HK-2 (cell line): ENCODE results near the gene USP15.
"Not testable (repeated sequence)": the region's sequence is repeated elsewhere in the genome, so short reads cannot be mapped to it uniquely, and the experiment has no call there.

Source experiments
- DNase-seq: peaks from one replicate; pipeline ENCODE4 v3.0.0-alpha.2; 2018; ENCODE audit not compliant: unreplicated experiment

Gene USP15

DNA sequence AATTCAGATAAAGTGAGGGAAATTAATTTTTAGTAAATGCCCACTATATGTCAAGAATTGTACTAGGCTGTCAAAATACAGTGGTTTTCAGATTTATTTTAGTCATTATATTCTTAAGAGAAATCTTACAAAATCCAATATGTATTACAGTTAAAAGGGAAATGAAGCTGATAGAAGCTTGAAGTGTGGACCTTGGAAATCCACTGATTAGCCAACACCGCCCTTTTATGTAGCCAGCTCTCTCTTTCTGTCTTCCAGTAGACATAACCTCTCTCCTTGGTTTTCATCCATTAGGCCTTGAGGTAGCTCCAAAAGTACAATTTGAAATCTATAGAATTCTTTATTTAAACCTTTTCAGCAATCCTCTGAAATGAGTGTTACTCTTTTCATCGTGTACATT lies 63.2 kb downstream of the USP15 start:
- no peak for DNase-seq

DNA sequence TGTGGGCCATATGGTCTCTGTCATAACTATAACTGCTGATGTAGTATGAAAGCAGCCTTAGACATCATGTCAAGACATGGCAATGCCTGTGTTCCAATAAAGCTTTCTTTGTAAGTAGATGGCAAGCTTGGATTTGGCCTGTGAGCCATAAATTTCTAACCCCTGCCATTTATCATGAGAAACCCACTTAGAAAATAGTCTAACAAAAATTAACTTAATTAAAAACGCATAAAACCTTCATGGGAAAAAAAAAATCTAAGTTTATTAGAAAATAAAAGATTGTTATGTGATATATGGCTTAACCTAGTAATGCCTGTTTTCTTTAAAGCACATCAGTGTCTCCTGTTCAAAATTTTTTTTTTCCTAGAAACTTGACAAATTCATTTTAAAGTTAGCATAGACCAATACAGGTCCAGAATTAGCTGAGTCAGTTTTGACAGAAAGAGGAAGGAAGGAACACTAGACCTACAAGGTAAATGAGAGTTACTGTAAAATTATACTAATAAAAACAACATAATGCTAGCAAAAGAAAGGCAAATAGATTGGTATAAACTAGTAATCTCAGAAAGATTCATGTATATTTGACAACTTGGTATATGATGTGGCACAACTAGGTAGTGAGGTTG lies 68.2 kb downstream of the USP15 start:
- no peak for DNase-seq

DNA sequence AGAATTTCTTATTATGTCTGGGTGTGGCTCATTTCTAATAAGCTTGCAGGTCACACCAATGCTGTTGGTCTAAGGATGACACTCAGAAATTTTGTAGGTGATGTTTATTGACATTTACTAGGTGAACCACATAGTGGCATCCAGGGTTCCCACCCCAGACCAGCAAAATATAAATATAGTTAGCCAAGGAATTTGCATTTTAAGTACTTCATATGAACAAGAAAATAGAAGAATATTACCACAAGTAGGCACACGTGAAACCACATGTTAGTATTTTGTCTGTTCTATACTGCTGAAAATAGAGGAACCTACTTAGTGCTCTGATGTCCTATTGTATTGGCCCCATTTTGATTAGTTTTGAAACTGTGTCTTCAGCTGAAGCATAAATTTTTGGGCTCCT lies 71.1 kb downstream of the USP15 start:
- DNase-seq, result no peak

DNA sequence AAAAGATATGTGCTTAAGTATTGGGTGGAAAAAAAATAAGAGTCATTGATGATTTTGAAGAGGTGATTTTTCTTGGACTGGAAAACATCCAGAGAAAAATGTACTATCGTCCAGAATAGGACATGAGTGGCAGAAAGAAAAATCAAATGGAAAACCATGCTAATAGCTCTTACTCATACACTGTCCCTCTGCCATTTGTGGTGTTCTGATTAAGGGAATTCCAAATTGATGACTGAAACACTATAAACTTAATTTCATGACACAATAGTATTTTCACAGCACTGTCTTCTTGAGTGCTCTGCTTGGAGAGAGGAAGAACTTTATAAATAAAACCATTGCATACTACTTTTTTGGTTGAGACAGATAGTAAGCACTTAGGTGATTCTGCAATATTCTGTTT lies 72.4 kb downstream of the USP15 start:
- DNase-seq, result no peak

DNA sequence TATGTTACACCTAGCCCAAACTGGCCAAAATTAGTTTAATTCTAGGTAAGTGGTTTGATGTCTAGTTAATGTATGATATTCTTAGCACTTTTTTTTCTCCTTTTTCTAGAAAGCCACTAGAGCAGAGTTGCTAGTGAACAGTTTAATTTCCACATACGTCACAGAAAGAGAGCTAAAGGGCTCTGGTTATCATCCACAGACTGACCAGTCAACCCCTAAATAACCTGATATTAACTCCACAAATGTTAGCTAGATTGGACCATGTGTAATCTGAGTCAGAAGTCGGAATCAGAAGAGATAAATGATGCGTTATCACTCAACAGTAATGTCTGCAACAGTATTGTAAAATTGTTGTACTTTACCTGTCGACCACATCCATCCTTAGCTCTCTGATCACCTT lies 74.9 kb downstream of the USP15 start:
- DNase-seq, result no peak

DNA sequence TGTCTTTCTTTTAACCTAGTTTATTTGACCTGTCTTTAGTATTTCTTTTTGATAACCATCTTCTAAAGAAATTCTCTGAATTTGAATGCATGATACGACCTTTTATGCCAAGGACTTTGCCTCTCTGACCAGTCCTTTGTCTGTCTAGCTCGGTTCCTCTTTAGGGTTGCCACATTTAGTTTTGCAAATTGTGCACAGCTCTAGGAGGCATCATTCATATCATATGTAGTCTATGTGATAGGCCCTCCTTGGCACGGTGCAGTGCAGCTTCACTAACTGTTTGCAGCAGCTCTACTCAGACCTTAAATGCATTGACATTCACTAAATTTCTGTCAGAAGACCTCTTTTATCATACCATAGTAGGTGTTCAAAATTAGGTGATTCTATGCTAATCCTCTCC lies 75.6 kb downstream of the USP15 start:
- no peak for DNase-seq

DNA sequence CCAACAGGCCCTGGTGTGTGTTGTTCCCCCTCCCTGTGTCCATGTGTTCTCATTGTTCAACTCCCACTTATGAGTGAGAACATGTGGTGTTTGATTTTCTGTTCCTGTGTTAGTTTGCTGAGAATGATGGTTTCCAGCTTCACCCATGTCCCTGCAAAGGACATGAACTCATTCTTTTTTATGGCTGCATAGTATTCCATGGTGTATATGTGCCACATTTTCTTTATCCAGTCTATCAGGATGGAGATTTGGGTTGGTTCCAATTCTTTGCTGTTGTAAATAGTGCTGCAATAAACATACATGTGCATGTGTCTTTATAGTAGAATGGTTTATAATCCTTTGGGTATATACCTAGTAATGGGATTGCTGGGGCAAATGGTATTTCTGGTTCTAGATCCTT lies 77.4 kb downstream of the USP15 start:
- DNase-seq, result not testable (repeated sequence)

DNA sequence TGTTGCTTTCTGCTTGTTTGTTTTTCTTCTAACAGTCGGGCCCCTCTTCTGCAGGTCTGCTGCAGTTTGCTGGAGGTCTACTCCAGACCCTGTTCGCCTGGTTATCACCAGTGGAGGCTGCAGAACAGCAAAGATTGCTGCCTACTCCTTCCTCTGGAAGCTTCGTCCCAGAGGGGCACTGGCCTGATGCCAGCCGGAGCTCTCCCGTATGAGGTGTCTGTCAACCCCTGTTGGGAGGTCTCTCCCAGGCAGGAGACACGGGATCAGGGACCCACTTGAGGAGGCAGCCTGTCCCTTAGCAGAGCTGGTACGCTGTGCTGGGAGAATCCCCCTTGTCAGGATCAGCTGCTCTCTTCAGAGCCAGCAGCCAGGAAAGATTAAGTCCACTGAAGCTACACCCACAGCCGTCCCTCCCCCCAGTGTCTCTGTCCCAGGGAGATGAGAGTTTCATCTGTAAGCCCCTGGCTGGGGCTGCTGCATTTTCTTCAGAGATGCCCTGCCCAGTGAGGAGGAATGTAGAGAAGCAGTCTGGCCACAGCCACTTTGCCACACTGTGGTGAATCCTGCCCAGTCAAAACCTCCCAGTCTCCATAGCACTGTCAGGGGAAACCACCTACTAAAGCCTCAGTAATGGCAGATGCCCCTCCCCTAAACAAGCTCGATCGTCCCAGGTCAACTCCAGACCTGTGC lies 82.6 kb downstream of the USP15 start:
- not testable (repeated sequence) for DNase-seq

DNA sequence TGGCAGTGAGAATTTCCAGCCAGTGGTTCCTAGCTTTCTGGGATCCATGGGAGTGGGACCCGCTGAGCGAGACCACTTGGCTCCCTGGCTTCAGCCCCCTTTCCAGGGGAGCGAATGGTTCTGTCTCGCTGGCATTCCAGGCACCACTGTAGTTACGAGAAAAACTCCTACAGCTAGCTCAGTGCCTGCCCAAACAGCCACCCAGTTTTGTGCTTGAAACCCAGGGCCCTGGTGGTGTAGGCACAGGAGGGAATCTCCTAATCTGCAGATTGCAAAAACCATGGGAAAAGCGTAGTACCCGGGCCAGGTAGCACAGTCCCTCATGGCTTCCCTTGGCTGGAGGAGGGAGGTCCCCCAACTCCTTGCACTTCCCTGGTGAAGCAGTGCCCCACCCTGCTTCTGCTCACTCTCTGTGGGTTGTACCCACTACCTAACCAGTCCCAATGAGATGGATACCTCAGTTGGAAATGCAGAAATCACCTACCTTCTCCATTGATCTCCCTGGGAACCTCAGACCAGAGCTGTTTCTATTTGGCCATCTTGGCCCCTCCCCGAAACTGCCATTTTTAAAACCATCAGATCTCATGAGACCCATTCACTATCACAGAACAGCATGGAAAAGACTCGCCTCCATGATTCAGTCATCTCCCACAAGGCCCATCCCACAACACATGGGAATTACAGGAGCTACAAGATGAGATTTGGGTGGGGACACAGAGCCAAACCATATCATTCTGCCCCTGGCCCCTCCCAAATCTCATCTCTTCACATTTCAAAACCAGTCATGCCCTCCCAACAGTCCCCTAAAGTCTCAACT lies 83.3 kb downstream of the USP15 start:
- not testable (repeated sequence) for DNase-seq

DNA sequence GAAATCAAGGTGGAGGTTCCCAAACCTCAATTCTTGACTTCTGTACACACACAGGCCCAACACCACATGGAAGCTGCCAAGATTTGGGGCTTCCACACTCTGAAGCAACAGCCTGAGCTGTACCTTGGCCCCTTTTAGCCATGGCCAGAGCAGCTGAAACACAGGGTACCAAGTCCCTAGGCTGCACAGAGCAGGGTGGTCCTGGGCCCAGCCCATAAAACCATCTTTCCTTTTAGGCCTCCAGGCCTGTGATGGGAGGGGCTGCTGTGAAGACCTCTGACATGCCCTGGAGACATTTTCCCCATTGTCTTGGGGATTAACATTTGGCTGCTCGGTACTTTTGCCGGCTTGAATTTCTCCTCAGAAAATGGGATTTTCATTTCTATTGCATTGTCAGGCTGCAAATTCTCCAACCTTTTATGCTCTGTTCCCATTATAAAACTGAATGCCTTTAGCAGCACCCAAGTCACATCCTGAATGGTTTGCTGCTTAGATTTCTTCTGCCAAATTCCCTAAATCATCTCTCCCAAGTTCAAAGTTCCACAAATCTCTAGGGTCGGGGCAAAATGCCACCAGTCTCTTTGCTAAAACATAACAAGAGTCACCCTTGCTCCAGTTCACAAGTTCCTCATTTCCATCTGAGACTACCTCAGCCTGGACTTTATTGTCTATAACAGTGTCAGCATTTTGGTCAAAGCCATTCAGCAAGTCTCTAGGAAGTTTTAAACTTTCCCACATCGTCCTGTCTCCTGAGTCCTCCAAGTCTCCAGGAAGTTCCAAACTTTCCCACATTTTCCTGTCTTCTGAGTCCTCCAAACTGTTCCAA lies 84.7 kb downstream of the USP15 start:
- not testable (repeated sequence) for DNase-seq

DNA sequence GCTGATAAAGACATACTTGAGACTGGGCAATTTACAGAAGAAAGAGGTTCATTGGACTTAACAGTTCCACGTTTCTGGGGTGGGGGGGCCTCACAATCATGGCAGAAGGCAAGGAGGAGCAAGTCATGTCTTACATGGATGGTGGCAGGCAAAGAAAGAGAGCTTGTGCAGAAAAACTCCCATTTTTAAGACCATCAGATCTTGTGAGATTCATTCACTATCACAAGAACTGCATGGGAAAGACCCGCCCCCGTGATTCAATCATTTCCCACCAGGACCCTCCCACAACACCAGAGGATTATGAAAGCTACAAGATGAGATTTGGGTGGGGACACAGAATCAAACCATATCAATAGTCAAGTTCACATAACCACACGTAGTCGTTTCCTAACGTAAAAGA lies 85.5 kb downstream of the USP15 start:
- DNase-seq, result no peak

DNA sequence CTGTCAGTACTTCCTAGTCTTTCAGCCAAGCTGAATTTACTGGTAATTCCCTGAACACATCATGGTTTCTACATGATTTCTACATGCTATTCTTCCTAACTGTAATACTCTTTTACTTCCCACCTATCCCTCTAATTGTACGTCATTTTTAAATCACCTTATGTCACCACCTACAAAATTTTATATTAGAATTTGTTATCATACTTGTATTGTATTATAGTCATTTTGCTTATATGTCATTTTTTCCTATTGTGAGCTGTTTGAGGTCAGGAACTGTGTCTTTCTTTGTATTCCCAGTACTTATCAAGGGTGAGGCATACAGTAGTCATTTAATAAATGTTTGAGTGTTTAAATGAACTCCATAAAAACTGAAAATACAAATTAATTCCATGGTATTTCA lies 86.6 kb downstream of the USP15 start:
- no peak for DNase-seq

DNA sequence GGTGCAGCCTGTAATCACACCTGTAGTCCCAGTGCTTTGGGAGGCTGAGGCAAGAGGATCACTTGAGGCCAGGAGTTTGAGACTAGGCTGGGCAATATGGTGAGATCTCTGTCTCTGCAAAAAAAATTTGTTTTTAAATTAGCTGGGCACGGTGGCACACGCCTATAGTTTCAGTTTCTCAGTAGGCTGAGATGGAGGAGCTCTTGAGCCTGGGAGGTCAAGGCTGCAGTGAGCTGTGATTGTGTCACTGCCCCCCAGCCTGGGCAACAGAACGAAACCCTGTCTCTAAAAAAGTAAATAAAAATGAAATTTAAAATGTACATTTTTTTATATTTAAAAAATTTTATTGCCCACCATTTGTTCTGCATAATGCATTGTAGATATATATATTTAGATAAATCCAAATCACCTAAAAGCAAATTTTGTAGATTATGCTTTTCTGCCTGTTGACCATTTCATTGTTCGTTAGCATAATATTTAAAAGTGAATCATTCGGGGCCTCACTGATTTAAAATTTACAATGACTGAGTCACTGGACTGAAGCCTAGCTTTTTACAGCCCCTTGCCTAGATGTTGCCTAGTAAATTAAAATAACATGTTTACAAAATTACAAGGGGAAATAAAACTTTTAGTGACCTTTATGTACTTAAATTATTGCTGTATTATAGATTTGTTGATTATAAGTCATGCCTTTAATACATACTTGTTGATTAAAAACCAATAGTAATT lies 87.9 kb downstream of the USP15 start:
- no peak for DNase-seq

DNA sequence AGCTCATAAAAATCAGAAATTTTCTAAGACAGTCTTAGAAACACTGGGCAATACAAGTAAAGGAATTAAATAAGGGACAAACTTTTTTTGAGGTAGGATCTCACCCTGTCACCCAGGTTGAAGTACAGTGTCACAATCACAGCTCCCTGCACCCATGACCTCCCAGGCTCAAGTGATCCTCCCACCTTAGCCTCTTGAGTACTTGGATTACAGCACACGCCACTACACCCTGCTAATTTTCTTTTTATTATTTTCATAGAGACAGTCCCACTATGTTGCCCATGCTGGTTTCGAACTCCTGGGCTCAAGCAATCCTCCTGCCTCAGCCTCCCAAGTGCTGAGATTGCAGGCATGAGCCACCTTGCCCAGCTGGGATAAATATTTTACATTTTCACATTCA lies 90.3 kb downstream of the USP15 start:
- DNase-seq, result no peak

DNA sequence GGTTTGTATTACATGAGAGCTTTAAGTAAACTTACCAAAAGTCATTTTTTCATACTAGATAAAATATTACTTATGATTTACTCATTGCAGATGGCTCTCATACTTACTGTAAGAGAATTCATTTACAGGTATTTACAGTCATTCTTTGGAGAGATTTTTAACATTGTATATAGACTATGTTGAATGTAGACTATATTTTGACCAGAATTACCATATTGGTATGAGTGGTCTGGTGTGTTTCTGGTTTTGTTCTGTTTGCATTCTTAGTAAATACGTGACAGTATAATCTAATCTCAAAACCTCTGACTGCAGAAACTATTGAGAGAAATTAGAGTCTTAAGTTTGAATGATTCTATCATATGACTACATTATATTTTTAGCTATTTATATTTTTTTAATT lies 91.1 kb downstream of the USP15 start:
- no peak for DNase-seq

DNA sequence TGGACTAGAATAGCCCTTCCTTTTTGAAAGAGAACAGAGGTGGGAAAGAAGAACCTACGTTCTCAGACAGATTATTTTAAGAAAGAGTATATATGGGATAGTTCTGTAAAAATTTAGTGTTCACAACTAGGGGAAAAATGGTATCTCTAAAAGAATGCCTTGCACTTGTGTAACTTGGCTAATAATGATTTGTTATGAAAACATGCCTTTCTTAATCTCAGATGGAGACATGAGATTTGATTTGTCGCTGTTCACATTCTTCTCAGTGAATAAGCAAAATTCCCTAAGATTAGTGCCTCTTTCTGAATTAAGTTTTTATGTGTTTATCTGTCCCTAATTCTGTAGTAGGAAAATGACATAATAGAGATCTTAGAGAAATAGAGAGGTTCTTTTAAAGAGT lies 100.8 kb downstream of the USP15 start:
- DNase-seq, result no peak

DNA sequence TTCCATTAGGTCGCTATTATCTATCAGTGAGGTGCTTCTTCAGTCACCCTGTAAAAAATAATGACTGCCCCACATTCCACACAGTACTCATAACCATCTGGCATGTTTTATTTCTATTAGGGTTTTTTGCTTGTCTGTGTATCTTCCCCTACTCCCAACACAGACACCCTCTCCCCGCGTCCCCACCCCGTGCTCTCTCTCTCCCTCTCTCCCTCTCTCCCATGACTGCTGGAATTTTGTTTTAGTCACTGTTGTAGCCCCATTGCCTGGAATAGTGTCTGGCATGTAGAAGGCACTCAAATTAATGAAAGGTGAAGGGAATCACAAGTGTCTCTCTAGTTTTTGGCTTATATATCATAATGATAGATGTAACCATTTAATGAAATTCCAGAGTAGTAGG lies 103.3 kb downstream of the USP15 start:
- no peak for DNase-seq

DNA sequence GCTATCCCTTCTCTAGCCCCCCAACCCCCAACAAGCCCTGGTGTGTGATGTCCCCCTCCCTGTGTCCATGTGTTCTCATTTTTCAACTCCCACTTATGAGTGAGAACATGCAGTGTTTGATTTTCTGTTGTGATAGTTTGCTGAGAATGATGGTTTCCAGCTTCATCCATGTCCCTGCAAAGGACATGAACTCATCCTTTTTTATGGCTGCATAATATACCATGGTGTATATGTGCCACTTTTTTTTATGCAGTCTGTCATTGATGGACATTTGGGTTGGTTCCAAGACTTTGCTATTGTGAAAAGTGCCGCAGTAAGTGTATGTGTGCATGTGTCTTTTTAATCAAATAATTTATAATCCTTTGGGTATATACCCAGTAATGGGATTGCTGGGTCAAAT lies 104.5 kb downstream of the USP15 start:
- not testable (repeated sequence) for DNase-seq

DNA sequence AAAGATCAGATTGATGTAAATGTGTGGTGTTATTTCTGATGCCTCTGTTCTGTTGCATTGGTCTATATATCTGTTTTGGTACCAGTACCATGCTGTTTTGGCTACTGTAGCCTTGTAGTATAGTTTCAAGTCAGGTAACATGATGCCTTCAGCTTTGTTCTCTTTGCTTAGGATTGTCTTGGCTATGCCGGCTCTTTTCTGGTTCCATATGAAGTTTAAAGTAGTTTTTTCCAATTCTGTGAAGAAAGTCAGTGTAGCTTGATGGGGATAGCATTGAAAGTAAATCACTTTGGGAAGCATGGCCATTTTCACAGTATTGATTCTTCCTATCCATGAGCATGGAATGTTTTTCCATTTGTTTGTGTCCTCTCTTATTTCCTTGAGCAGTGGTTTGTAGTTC lies 105.6 kb downstream of the USP15 start:
- not testable (repeated sequence) for DNase-seq

DNA sequence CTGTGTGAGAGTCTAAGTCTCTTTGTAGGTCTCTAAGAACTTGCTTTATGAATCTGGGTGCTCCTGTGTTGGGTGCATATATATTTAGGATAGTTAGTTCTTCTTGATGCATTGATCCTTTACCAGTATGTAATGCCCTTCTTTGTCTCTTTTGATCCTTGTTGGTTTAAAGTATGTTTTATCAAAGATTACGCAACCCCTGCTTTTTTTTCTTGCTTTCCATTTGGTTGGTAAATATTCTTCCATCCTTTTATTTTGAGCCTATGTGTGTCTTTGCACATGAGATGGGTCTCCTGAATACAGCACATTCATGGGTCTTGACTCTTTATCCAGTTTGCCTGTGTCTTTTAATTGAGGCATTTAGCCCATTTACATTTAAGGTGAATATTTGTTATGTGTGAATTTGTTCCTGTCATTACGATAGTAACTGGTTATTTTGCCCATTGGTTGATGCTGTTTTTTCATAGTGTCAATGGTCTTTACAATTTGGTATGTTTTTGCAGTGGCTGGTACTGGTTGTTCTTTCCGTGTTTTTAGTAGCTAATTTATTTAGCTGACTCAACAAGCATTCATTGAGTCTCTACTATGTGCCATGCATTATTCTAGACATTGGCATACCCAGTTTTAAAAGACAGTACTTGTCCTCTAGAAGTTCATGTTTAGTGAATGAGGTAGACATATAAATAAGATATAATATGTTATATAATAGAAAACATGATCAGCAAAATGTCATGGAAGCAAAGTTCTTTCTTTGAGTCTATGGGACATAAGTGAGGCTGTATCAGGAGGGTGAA lies 108.4 kb downstream of the USP15 start:
- not testable (repeated sequence) for DNase-seq

DNA sequence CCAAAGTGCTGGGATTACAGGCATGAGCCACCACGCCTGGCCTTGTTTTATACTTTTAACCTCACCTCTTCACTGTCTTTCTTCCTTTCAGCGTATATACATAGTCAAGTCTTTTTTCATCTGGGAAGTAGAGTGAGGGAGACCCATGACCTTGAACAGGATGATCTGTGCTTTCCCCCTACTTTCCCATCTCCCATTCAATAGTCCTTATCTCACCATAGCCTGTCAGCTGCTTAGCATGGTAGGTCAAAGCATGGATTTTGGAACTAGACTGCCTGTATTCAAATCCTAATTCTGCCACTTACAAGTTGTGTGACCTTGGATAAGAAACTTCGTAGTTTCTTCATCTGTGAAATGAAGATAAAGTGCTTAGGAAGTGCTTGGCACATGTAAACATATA lies 110.0 kb downstream of the USP15 start:
- DNase-seq, result no peak
